ENCODE measurements around the gene SMYD5.

The SMYD5 gene

GRCh38 chr2:73176881-73177644, 37.0 kb upstream of the SMYD5 start (continued):
- TF ChIP-seq ZBTB26 (tag by site-specific recombination; optimal IDR thresholded peaks at IDR 0.05) (peak; percentile 92), ZNF433 (tag by site-specific recombination; IDR thresholded peaks at IDR 0.05; ENCODE audit: low read depth) (no peak), ZNF211 (tag by site-specific recombination; IDR thresholded peaks at IDR 0.05; ENCODE audit: low read depth) (no peak), PRDM1 (tag by site-specific recombination; IDR thresholded peaks at IDR 0.05) (no peak), ZNF140 (tag by site-specific recombination; IDR thresholded peaks at IDR 0.05) (no peak), ZNF132 (tag by site-specific recombination; IDR thresholded peaks at IDR 0.05; ENCODE audit: borderline replicate concordance) (no peak), ZFP3 (tag by site-specific recombination; IDR thresholded peaks at IDR 0.05; ENCODE audit: low read depth) (no peak), ZNF404 (tag by site-specific recombination; IDR thresholded peaks at IDR 0.05) (no peak), ZNF362 (tag by site-specific recombination; IDR thresholded peaks at IDR 0.05) (no peak), ZNF580 (tag by site-specific recombination; IDR thresholded peaks at IDR 0.05) (peak; percentile 43; the same call in 1 of the 2 replicates), ZNF645 (tag by site-specific recombination; IDR thresholded peaks at IDR 0.05) (no peak), INSM2 (tag by site-specific recombination; IDR thresholded peaks at IDR 0.05) (peak; percentile 22; the same call in 1 of the 2 replicates), ZNF837 (tag by site-specific recombination; IDR thresholded peaks at IDR 0.05) (no peak), REPIN1 (tag by site-specific recombination; IDR thresholded peaks at IDR 0.05; ENCODE audit: low read depth) (no peak), ZSCAN18 (tag by site-specific recombination; IDR thresholded peaks at IDR 0.05) (no peak), BCL11B (tag by site-specific recombination; IDR thresholded peaks at IDR 0.05; ENCODE audit: low read depth) (no peak), ZNF670 (tag by site-specific recombination; IDR thresholded peaks at IDR 0.05; ENCODE audit: low read depth) (no peak), ZNF24 (tag by site-specific recombination; IDR thresholded peaks at IDR 0.05) (peak; percentile 67), ZNF561 (tag by site-specific recombination; IDR thresholded peaks at IDR 0.05; ENCODE audit: borderline replicate concordance) (0 out of 2 replicates have a peak, but pooled peaks have one; percentile 49), ZNF184 (tag by site-specific recombination; IDR thresholded peaks at IDR 0.05) (no peak), ZNF830 (tag by site-specific recombination; IDR thresholded peaks at IDR 0.05; ENCODE audit: low read depth) (no peak), ZNF324 (tag by site-specific recombination; IDR thresholded peaks at IDR 0.05) (no peak), ZNF521 (tag by site-specific recombination; IDR thresholded peaks at IDR 0.05) (no peak), ZNF473 (tag by site-specific recombination; IDR thresholded peaks at IDR 0.05) (no peak), ZNF560 (tag by site-specific recombination; IDR thresholded peaks at IDR 0.05; ENCODE audit: borderline replicate concordance) (no peak), GLIS1 (tag by site-specific recombination; IDR thresholded peaks at IDR 0.05) (peak; percentile 51; the same call in 1 of the 2 replicates), OSR2 (tag by site-specific recombination; IDR thresholded peaks at IDR 0.05) (no peak), ZNF488 (tag by site-specific recombination; IDR thresholded peaks at IDR 0.05) (no peak), ZSCAN30 (tag by site-specific recombination; IDR thresholded peaks at IDR 0.05) (peak; percentile 77), ZBTB6 (tag by site-specific recombination; IDR thresholded peaks at IDR 0.05) (0 out of 2 replicates have a peak, but pooled peaks have one; percentile 18)
